Left renal pelvis (tissue), 4 donors: ENCODE data around the gene INSR. TPM values are rescaled to one million over a fixed set of nuclear protein-coding genes. Genes with fewer than 3 reads are reported as not detected.
A peak's percentile ranks its signal among the peaks of the same experiment; 100 is the strongest.
"Not testable (repeated sequence)": the region's sequence is repeated elsewhere in the genome, so short reads cannot be mapped to it uniquely, and the experiment has no call there.

ENCODE experiments used
- DNase-seq, 4 donors: peaks; one replicate each; pipeline ENCODE4 v3.0.0-alpha.2; 2013; ENCODE audit warnings: low read depth in 4 of 4, low spot score in 3 of 4
- polyA plus RNA-seq, 4 donors: library from polyadenylated mRNA; unstranded; fragments of 120-200 nt; gene quantifications; one replicate each; pipeline ENCODE4 v1.2.1, GENCODE V29; 2013; ENCODE audit not compliant: insufficient read length in 4 of 4

The INSR gene
- 10 to 100 TPM; 22.7 to 31.1 (median 25.8) TPM for polyA plus RNA-seq

DNA sequence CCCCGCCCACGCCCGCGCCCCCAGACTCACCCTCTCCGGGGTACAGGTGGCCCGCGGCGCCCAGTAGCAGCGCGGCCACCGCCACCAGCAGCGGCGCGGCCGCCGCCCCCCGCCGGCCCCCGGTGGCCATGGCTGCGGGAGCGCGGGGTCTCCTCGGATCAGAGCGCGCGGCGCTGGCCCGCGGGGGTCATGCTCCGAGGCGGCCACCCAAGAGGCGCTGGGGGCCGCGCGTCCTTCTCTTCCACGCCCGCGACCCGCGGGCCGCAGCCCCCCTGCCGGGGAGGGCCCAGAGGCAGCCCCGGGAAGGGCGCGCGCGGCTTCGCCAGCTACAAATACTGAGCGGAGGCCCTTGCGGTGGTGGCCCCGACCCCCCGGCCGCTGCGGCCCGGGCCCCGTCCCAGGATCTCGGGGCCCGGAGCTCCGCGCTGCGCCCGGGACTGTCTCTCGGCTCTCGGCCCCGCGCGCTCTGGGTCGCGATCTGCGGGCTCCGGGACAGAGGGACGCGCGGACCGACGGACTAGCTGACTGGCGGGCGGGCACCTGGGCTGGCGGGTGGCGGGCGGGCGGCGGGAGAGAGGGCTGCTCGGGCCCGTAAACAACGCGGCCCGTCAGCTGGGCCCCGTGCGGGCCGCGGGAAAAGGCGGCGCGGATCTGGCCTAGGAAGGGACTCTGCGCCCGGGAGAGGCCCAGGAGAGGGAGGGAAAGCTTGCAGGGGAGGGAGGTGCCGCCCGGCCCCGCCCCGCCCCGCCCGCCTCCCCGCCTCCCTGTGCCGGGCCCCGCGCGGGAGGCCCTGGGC, at the start of gene INSR:
INSR (minus strand) TSS at position 653 of the 796 bp plus-strand sequence; CDS start at position 130, 523 bp downstream.
- peak; percentile 65 to 85 (median 80) for DNase-seq

DNA sequence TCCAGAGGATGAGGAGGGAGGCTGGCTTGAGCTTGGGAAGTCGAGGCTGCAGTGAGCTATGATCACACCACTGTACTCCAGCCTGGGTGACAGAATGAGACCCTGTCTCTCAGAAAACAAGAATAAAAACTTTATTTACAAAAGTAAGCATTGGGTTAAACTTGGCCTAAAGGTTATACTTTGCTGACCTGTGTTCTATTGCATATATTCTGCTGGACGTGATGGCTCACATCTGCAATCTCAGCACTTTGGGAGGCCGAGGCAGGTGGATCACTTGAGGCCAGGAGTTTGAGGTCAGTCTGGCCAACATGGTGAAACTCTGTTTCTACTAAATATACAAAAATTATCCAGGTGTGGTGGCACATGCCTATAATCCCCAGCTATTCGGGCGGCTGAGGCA, 47.9 kb upstream of the INSR start:
- no peak for DNase-seq

DNA sequence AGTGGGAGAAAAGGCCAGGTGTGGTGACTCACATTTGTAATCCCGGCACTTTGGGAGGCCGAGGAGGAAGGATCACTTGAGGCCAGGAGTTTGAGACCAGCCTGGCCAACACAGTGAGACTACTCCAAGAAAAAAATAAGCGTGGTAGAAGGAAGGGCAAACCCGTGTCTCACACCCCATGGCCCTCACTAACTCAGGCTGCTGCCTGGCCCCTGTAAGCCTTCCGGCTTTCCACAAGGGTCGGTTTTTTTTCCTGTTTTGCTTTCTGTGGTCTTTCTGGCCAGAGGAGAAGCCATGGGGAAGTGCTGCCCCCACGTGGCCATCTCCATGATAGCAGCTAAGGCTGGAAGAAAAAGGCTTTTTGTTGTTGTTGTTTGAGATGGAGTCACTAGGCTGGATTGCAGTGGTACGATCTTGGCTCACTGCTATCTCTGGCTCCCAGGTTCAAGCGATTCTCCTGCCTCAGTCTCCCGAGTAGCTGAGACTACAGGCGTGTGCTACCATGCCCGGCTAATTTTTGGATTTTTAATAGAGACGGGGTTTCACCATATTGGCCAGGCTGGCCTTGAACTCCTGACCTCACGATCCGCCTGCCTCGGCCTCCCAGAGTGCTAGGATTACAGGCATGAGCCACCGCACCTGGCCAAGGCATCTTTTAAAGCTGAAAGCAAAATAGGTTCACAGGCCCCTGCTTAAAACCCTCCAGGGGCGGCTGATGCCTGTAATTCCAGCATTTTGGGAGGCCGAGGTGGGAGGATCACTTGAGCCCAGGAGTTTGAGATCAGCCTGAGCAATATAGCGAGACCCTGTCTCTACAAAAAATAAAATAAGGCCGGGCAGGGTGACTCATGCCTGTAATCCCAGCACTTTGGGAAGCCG, 47.0 kb upstream of the INSR start:
- peak; percentile 64 to 80 (median 68) for DNase-seq

DNA sequence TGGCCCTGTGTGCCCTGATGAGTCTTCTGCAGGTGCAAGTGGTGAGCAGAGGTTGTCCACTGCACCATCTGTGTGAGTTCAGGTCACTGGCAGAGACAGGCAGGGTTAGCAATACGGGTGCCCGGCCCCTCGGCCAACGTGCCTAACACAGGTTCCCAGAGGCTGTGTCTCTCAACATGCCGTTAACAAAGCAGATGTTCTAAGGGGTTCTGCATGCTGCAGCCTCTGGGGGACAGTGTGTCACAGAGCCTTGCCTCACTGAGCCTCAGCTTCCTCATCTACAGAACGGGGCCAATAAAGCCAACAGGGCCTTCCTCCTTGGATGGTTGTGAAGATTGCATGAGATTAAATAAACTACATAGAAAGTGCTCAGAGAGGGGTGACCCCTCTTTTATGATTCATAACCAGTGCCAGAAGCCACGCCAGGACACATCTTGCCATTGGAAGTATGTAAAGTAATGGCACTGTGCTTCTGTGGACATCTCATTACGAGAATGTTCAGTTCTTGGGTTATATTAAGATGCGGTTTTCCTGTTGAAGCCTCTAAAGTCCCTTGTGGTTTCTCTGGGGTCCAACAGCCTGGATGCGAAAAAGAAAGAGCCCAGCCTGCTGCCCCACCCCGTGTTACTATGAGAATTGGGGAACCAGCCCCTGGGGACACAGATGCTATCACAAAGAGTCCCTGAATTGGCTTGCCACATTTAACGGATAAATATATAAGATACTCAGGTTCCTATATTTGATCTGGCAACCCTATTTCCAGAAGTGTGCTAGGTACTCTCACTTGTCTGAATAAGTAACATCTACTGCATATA, 43.4 kb upstream of the INSR start:
- DNase-seq: no peak

DNA sequence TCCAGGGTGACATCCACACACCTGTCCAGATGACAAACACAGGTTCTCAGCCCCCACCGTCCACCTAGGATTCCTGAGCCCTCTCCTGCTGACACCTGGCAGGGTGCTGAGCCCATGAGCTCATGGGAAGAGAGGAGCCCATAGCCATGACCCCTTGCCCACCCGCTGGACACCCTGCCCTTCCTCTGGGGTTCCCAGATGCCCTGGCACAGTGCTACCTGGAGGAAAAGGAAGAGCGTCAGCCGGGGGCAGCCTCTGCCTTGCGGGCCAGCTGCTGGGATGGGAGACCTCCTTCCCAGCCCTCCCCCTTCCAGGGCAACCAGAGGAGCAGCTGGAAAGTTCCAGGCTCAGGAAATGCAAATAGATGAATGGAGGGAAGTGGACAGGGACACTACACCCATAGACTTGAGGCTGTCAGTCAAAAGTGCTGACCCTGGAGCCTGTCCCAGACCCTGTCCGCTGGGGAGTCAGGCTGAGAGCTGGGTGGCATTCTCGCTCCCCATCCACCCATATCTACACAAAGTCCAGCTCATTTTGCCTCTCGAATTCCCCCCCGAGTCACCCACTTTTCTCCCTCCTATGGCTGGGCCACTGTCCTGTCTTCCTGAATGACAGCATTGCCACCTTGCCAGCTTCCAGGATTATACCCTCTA, 42.2 kb upstream of the INSR start:
- DNase-seq: no peak

DNA sequence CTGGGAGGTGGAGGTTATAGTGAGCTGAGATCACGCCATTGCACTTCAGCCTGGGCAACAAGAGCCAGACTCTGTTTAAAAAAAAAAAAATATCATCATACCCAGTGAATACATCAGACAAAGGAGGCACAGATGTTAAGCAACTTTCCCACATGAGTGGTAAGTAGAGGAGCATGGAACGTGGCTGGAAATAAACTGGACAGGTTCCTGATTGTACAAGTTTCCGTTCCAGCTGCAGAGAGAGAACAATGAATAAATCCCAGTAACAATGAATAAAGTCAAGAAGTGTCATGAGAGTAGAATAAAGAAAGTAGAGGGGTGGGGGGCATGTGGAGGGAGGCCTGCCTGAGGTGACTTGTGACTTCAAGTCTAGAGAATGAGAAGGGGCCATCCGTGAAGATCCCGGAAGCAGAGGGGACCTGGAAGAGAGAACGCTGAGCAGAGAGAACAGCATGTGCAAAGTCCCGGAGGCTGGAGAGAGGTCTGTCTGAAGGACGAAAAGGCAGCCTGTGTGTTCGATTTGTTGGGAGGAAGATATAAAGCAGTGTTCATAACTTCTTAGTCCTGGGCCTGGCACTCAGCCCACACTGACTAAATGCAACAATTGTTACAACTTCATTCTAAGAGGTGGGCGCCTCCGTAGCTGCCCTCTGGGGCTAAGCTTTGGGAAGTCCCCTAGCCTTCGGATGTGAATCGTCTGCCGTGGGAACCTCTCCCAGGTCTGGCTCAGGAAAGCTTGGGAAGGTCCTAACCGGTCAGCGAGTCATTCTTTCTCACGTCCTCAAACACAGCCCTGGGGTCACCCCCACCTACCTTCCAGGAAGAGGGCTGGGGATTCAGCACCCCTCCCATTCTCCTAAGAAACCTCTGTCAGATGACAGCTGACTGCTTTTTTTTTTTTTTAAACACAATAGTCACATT, 39.2 kb upstream of the INSR start:
- DNase-seq: no peak

DNA sequence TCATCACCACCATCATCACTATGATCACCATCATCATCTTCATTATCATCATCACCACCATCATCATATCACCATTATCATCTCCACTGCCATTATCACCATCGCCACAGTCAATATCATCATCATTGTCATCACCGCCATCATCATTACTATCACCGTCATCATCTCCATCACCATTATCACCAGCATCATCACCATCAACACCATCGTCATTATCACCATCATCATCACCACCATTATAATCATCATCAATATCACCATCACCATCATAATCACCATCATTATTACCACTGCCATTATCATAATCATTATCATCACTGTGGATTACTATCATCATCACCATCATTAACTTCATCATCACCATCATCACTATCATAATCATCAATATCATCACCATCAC, 37.2 kb upstream of the INSR start:
- no peak for DNase-seq

DNA sequence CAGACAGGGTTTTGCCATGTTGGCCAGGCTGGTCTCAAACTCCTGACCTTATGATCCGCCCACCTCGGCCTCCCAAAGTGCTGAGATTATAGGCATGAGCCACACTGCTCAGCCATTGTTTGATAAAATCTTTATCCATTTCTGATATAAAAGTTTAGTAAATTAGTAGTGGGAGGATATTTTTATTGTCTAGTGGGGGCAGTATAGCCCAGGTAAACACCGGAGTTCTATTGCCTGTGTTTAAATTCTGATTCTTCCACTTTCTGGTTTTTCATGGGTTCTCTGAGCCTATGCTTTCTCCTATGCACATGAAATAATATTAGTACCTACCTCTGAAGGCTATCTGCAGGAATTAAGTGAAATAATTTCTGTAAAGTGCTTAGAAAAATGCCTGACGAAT, 34.4 kb upstream of the INSR start:
- no peak for DNase-seq

DNA sequence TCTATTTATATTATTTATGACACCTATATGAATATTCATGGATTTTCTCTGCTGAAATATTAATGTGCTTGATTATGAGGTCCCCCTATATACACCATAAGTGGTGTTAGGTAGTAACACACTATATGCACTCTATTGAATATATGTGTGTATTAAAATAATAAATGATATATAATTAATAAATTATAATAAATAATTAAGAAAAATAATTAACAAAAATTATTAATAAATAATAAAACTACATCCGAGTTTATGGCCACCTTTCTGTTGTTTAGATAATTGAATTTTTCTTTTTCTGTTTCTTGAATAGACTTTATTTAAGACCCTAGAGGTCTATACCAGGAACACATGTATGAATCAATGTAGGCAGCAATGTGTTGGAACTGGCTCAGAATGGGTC, 33.6 kb upstream of the INSR start:
- no peak for DNase-seq

DNA sequence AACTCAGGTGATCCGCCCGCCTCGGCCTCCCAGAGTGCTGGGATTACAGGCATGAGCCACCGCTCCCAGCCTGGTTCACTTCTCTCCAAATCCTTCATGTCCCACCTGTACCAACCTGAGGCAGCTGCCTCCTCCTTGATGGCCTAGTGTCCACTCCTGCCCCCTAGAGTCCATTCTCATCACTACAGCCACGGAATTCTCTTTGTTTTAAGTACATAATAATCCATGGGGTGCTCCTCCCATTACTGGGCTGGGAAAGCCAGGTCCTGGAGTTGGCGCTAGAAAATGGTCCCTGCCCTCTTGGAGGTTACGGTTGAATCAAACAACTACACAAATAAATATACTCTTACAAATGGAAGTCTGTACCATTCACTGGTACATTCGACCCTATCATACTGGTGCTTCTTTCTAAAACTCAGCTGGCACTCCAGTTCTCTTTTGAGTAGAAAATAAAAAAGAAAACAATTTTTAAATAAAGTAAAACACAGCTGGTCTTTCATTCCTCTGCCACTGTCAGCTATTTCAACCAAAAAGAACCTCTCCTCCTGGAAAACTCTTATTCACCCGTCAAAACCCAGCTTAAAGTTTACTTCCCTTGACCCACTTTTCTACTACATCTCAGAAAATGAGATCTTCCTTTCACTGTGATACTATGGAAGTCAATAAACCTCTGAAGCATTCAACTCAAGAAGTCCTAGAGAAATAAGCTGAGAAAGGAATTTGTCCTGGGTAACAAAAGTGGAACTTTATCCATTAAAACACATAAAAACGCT, 32.1 kb upstream of the INSR start:
- no peak for DNase-seq

DNA sequence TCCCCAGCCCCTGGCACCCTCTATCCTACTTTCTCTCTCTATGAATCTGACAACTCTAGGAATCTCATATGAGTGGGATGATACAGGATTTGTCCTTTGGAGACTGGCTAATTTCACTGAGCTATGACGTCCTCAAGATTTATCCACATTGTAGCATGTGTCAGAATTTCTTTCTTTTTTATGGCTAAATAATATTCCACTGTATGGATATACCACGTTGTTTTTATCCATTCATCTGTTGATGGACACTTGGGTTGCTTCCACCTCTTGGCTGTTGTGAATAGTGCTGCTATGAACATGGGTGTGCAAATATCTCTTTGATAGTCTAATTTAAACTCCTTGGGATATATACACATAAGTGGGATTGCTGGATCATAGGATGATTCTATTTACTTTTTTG, 24.0 kb upstream of the INSR start:
- no peak for DNase-seq

DNA sequence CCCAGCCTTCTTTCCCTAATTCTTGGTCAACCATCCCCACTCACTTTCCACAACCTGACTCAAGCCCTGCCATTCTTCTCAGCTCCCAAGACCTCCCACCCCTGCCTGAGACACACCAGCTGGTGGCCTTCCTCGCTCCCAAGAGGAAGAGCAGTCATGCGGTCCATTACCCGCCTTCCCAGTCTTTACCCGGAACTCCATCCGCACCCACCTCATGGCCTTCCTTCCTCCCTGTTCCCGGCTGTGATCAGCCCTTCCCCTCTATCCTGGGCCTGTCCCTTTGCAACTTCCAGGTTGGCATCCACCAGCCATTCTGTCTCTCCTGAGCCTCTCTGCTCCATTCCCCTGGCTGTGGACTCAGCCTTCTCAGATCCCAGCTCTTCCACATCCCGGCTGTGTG, 18.6 kb upstream of the INSR start:
- DNase-seq: no peak

DNA sequence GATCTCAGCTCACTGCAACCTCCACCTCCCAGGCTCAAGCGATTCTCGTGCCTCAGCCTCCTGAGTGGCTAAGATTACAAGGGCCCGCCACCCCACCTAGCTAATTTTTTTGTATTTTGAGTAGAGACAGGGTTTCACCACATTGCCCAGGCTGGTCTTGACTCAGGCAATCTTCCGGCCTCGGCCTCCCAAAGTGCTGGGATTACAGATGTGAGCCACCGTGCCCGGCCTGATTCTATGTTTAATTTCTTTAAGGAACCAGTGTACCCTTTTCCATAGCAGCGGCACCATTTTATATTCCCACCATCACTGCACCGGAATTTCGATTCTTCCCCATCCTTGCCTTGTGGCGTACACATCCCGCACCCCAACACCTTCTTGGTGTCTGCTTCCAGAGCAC, 17.7 kb upstream of the INSR start:
- no peak for DNase-seq

DNA sequence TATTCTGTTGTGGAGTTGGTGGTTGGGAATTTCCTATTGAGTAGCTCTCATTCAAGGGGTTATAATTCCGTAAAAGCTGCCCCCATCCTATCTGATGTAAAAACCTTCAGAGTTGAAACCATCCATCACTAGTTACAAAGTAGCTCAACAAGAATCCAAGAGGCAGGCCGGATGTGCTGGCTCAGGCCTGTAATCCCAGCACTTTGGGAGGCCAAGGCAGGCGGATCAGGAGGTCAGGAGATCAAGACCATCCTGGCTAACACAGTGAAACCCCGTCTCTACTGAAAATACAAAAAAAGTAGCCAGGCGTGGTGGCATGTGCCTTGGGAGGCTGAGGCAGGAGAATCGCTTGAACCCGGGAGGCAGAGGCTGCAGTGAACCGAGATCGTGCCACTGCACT, 14.1 kb upstream of the INSR start:
- DNase-seq: not testable (repeated sequence)

DNA sequence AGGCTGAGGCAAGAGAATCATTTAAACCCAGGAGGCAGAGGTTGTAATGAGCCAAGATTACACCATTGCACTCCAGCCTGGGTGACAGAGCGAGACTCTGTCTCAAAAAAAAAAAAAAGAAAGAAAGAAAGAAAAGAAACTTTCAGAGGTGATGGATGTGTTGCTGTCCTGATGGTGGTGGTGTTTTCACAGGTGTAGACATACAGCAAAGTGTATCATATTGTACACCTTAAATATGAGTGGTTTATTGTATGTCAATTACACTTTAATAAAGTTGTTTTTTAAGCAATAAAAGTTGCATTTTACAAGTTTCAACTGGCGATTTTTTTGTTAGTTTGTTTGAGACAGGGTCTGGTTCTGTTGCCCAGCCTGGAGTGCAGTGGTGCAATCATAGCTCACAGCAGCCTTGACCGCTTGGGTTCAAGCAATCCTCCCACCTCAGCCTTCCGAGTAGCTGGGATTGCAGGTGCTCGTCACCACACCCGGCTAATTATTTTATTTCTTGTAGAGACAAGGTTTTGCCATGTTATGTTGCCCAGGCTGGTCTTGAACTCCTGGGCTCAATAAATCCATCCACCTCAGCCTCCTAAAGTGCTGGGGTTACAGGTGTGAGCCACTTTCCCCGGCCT, 13.5 kb upstream of the INSR start:
- DNase-seq: no peak

DNA sequence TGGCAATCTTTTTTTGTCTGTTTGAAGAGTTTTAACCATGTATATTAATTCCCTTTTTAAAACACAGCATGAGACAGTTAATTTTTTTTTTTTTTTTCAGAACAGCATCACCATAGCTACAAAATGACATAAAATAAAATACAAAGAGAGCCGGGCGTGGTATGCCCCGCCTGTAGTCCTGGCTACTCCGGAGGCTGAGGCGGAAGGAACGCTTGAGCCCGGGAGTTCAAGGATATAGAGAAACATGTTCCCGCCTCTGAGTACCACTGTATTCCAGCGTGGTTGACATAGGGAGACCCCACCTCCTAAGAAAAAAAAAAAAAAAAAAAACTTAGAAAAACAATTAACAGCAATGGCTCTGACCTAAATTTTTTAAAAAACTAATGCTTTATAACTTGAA, 10.0 kb upstream of the INSR start:
- no peak for DNase-seq

DNA sequence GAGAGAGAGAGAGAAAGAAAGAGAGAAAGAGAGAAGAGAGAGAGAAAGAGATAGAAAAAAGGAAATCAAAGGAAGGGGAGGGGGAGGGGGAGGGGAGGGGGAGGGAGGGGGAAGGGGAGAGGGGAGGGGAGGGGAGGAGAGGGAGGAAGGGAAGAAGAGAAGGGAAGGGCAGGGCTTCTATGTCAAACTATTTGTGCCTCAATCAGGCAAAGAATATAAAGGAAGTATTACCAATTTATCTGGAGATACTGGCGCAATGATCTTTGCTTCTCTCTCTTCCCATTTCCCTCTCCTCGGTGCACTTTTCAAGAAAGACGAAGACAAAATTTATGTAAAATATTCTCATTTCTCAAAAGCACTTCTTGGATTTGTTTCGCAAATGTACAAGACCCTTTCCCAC, 9.3 kb upstream of the INSR start:
- no peak for DNase-seq

DNA sequence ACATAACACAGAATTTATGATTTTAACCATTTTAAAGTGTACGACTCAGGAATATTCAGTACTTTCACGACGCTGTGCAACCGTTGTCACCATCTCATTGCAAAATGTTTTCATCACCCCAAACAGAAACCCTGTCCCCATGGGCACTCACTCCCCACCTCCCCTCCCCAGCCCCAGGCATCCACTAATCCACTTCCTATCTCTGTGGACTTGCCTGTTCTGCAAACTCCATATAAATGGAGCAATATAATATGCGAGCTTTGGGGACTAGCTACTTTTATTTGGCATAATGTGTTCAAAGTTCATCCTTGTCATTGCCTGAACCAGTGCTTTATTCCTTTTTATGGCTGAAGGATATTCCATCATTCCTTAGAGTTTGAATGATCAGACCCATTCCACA, 7.3 kb upstream of the INSR start:
- no peak for DNase-seq
